Measurements from ENCODE around the gene EEF1E1.

DNA sequence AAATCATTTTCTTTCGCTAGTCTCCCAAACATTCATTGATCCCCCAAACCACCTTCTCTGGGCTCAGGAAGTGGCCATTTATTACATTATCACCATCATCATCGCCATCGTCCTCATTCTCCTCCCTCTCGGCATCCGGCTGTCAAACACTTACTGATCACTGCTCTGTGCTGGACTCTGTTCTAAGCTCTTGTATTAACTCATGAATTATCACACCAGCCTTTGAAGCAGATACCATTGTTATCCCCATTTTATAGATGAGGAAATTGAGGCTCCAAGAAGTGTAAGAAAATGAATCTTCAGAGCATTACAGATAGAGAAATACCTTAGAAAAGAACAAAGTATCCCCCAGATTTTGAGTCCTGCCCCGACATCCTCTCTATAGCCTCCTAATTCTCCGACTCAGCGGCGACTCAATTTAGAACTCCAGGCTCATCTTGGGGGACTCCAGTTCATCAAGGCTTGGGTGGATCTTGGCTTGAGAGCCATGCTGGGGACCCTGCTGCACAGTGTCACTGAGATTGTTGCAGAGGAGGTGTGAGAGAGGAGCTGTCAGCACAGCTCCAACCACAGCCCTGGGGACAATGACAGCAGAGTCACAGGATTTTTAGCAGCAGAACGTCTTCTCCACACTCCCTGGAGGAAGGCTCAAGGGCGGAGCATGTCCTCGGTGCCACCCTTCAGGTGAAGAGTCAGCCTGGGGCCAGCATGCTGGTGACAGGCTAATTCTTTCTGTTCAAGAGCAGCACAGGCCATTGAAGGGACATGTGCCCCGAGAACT, 6.6 kb upstream of the EEF1E1 start:
- TF ChIP-seq, protein P1, sequence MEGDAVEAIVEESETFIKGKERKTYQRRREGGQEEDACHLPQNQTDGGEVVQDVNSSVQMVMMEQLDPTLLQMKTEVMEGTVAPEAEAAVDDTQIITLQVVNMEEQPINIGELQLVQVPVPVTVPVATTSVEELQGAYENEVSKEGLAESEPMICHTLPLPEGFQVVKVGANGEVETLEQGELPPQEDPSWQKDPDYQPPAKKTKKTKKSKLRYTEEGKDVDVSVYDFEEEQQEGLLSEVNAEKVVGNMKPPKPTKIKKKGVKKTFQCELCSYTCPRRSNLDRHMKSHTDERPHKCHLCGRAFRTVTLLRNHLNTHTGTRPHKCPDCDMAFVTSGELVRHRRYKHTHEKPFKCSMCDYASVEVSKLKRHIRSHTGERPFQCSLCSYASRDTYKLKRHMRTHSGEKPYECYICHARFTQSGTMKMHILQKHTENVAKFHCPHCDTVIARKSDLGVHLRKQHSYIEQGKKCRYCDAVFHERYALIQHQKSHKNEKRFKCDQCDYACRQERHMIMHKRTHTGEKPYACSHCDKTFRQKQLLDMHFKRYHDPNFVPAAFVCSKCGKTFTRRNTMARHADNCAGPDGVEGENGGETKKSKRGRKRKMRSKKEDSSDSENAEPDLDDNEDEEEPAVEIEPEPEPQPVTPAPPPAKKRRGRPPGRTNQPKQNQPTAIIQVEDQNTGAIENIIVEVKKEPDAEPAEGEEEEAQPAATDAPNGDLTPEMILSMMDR (IDR thresholded peaks at IDR 0.05), result no peak
- no peak for TF ChIP-seq POLR2A (IDR thresholded peaks at IDR 0.05)

Measured in thyroid gland (tissue), 4 donors.